ENCODE data around the gene SCARB2.
"Not testable (repeated sequence)": the region's sequence is repeated elsewhere in the genome, so short reads cannot be mapped to it uniquely, and the experiment has no call there.

Gene SCARB2

GRCh38 chr4:76213415-76214176 is at the start of gene SCARB2:
Gene SCARB2, minus strand, starts transcription at chr4:76213824. Its CDS starts 281 bp downstream, at chr4:76213543.
- DNase-seq (ENCODE audit: low spot score), result peak; percentile 92

GRCh38 chr4:76260571-76260970 is 46.9 kb upstream of the SCARB2 start:
- DNase-seq (ENCODE audit: low spot score), result no peak

- peak; percentile 19 for DNase-seq (ENCODE audit: low spot score)
Observed at GRCh38 chr4:76257824-76258223, 44.2 kb upstream of the SCARB2 start.

- no peak for DNase-seq (ENCODE audit: low spot score)
Observed at GRCh38 chr4:76256968-76257367, 43.3 kb upstream of the SCARB2 start.

GRCh38 chr4:76256032-76256431 is 42.4 kb upstream of the SCARB2 start:
- no peak for DNase-seq (ENCODE audit: low spot score)

DNA sequence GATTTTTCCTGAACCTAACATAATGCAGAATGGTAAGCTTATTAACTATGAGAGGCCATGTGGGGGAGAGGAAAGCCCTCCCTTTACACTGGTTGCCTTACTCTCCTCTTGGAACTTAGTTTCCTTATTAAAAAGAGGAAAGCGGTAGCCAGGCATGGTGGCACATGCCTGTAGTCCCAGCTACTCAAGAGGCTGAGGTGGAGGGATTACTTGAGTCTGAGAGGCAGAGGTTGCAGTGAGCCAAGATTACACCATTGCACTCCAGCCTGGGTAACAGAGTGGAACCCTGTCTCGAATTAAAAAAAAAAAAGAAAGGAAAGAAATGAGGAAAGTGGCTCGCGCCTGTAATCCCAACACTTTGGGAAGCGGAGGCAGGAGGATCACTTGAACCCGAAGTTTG is 39.9 kb upstream of the SCARB2 start:
- no peak for DNase-seq (ENCODE audit: low spot score)

GRCh38 chr4:76252271-76252653 is 38.6 kb upstream of the SCARB2 start:
- no peak for DNase-seq (ENCODE audit: low spot score)

DNA sequence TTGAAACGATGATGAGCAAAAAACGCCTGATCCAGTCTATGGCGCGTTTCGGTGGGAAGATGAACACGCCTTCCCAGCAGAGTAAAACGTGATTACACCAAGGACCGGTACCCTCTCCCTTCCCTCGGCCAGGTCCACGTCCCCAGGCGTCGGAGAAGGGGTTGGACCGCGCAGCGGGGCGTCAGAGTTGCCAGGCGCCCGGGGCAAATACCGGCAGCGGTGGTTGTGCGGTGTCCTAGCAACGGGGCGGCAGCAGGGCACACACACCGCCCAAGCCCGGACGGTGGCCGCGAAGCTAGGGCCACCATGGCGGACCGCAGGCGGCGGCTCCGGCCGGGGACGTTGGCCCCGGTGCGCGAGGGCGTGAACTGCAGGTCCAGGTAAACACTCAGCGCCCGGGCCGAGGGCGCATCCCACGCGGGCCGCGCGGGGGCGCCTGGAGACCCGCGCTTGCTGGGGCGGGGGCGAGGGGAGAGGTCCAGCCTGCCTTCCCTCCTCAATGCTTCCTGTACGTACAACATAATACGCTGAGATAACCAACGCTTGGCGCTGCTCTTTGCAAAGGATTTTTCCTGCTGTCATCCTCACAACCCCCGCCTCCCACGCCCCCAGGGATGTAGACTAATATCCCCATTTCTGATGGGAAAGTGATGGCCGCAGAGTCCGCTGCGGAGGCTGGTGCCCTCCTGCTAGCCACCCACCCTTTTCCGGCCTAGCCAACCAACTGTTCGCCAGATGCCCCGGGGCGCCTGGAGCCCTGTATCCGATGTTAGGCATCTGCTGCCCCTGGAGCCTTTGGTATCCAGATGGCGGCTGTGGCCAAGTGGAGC is 38.0 kb upstream of the SCARB2 start, which contains the start of gene FAM47E:
Gene FAM47E, plus strand, starts transcription at position 281 of the 830 bp plus-strand sequence. Its CDS starts 26 bp downstream, at position 307.
- peak; percentile 80 for DNase-seq (ENCODE audit: low spot score)

DNA sequence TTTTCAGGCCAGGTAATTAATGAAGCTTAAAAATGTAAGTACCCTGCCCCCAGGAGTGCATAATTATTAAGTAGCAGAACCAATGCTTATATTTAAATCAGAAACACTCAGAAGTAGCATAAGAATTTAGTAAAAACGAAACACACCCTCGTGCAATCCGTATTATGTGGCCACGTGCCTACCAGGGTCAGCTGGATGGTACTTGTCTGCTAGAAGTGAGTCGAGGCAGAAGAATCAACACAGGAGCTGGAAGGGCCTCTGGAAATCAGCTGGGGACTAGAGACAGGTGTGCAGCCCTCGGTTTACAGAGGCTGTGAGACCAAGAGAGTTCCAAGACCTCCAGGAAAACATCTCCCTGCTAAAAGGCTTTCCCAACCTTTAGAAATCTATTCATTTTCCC is 37.3 kb upstream of the SCARB2 start:
- DNase-seq (ENCODE audit: low spot score), result no peak

DNA sequence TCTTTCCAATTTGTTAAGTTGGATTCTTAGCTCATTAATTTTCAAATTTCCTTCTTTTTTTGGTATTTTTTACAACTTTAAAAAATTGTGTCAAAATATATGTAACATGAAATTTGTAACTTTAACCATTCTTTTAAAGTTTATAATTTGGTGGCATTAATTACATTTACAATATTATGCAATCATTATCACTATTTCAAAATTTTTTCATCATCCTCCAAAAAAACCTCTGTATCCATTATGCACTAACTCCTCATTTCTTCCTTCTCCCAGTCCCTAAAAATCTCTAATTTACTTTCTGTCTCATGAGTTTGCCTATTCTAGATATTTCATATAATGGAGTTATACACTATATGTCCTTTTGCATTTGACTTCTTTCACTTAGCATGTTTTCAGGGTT is 33.2 kb upstream of the SCARB2 start:
- DNase-seq (ENCODE audit: low spot score), result no peak

- no peak for DNase-seq (ENCODE audit: low spot score)
Observed at GRCh38 chr4:76246025-76246424, 32.4 kb upstream of the SCARB2 start.

DNA sequence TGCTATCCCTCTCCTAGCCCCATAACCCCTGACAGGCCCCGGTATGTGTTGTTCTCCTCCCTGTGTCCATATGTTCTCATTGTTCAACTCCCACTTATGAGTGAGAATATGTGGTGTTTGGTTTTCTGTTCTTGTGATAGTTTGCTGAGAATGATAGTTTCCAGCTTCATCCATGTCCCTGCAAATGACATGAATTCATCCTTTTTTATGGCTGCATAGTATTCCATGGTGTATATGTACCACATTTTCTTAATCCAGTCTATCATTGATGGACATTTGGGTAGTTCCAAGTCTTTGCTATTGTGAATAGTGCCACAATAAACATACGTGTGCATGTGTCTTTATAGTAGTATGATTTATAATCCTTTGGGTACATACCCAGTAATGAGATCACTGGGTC is 30.3 kb upstream of the SCARB2 start:
- not testable (repeated sequence) for DNase-seq (ENCODE audit: low spot score)

GRCh38 chr4:76240236-76240635 is 26.6 kb upstream of the SCARB2 start:
- DNase-seq (ENCODE audit: low spot score), result no peak

DNA sequence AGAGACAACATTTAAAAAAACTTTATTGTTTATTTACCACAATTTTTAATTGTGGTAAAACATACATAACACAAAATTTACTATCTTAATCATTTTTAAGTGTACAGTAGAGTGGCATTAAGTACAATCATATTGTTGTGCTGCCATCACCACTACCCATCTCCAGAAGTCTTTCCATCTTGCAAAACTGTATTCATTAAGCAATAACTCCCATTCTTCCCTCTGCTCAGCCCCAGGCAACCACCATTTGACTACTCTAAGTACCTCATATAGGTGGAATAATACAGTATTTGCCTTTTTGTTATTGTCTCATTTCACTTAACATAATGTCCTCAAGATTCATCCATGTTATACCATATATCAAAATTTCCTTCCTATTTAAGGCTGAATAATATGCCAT is 25.1 kb upstream of the SCARB2 start:
- DNase-seq (ENCODE audit: low spot score), result no peak

DNA sequence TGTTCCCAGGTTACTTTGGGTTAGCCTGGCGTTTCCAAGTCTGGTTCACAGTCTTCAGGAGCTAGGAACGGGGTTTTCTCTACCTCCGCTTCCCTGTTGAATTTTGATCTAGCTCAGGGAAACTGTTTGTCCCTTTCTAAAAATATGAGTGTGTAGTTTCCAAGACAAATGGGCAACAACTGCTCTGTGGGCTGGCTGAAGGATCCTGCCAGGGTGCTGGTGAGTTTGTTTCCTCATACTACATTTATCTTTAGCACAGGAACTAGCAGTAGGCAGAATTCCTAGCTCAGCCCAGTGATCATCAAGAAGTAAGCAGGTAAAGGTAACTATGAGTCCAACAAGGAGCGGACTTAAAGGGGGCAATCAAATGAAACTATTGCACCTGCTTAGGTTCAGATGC is 24.6 kb upstream of the SCARB2 start:
- peak; percentile 64 for DNase-seq (ENCODE audit: low spot score)

- no peak for DNase-seq (ENCODE audit: low spot score)
Observed at GRCh38 chr4:76235915-76236314, 22.3 kb upstream of the SCARB2 start.

- DNase-seq (ENCODE audit: low spot score), result no peak
Observed at GRCh38 chr4:76235407-76235806, 21.8 kb upstream of the SCARB2 start.

GRCh38 chr4:76234679-76235044 is 21.0 kb upstream of the SCARB2 start:
- no peak for DNase-seq (ENCODE audit: low spot score)

- DNase-seq (ENCODE audit: low spot score), result no peak
Observed at GRCh38 chr4:76233967-76234678, 20.5 kb upstream of the SCARB2 start.

GRCh38 chr4:76233529-76233928 is 19.9 kb upstream of the SCARB2 start:
- no peak for DNase-seq (ENCODE audit: low spot score)

GRCh38 chr4:76233083-76233482 is 19.5 kb upstream of the SCARB2 start:
- no peak for DNase-seq (ENCODE audit: low spot score)

DNA sequence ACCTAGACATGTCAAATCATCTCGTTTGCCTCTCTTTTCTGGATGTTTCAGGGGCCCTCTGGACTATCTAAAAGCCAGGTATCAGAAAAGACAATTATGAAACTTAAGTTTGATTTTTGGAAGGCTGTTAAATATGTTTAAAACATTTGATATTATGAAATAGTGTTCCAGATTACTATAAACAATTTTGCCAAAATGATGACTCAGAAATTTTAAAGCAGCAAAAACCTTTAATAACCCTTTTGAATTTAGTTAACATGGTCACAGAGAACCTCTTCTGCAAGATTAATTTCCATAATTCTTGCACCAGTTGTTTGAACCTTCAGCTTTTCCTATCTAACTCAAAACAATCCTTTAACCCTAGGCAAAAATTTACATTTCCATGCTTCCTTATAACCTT is 19.1 kb upstream of the SCARB2 start:
- DNase-seq (ENCODE audit: low spot score), result no peak

- no peak for DNase-seq (ENCODE audit: low spot score)
Observed at GRCh38 chr4:76226418-76226817, 12.8 kb upstream of the SCARB2 start.

Data from Ammon's horn (tissue), 1 donor.